HG03439 (cell line): ENCODE measurements around the gene INSYN1.
"Not testable (repeated sequence)": the region's sequence is repeated elsewhere in the genome, so short reads cannot be mapped to it uniquely, and the experiment has no call there.

ENCODE experiments used
- ATAC-seq: cut with Tn5 transposase; IDR thresholded peaks from one replicate; pipeline ENCODE4 v1.9.1; 2021; ENCODE audit warnings: mild to moderate bottlenecking, moderate library complexity; ENCODE audit not compliant: unreplicated experiment

The INSYN1 gene

GRCh38 chr15:73753250-73754130, at the start of gene INSYN1:
Gene INSYN1, minus strand, starts transcription at chr15:73753351. Its CDS starts 2,221 bp downstream, at chr15:73751130.
- no peak for ATAC-seq

GRCh38 chr15:73802431-73803041, 49.4 kb upstream of the INSYN1 start:
- no peak for ATAC-seq

GRCh38 chr15:73800662-73801345, 47.7 kb upstream of the INSYN1 start:
- no peak for ATAC-seq

GRCh38 chr15:73799466-73799865, 46.3 kb upstream of the INSYN1 start:
- ATAC-seq, result no peak

GRCh38 chr15:73797366-73798158, 44.4 kb upstream of the INSYN1 start:
- no peak for ATAC-seq

GRCh38 chr15:73796331-73796831, 43.2 kb upstream of the INSYN1 start:
- ATAC-seq, result no peak

- ATAC-seq, result no peak
Measured at GRCh38 chr15:73794443-73795133, 41.4 kb upstream of the INSYN1 start.

- ATAC-seq, result not testable (repeated sequence)
Measured at GRCh38 chr15:73792899-73793541, 39.9 kb upstream of the INSYN1 start.

GRCh38 chr15:73792415-73792814, 39.3 kb upstream of the INSYN1 start:
- no peak for ATAC-seq

- no peak for ATAC-seq
Measured at GRCh38 chr15:73789521-73790240, 36.5 kb upstream of the INSYN1 start.

GRCh38 chr15:73787621-73788020, 34.5 kb upstream of the INSYN1 start:
- ATAC-seq, result no peak

- no peak for ATAC-seq
Measured at GRCh38 chr15:73786538-73786937, 33.4 kb upstream of the INSYN1 start.

- ATAC-seq, result not testable (repeated sequence)
Measured at GRCh38 chr15:73785256-73786014, 32.3 kb upstream of the INSYN1 start.

GRCh38 chr15:73784291-73784690, 31.1 kb upstream of the INSYN1 start:
- ATAC-seq, result no peak

- ATAC-seq, result no peak
Measured at GRCh38 chr15:73782344-73782959, 29.3 kb upstream of the INSYN1 start.

GRCh38 chr15:73781038-73781925, 28.1 kb upstream of the INSYN1 start:
- no peak for ATAC-seq

GRCh38 chr15:73779974-73780373, 26.8 kb upstream of the INSYN1 start:
- no peak for ATAC-seq
